ENCODE data around the gene AKR7A2. TPM values are rescaled to one million over a fixed set of nuclear protein-coding genes. Genes with fewer than 3 reads are reported as not detected.

AKR7A2 gene
- total RNA-seq, 1 donor from 2014 or later, result 44.4 TPM

GRCh38 chr1:19337289-19337688, 25.3 kb upstream of the AKR7A2 start:
- Histone ChIP-seq H3K27ac (ENCODE audit: low read depth, low read length) (no peak overlapping the region), H3K9ac (ENCODE audit: low read depth in 1 of 3, low read length in 3 of 3) (no peak overlapping the region), H3K4me1 (ENCODE audit: control insufficient read depth in 3 of 3, insufficient read depth in 3 of 3, low read length in 3 of 3) (peaks cover 6 to 12% (median 11%) of the 10 kb centered on the region in 3 donors), H3K4me3 (ENCODE audit: low read length in 3 of 3) (no peak overlapping the region), H3K9me3 (ENCODE audit: control insufficient read depth in 3 of 3, low read length in 3 of 3) (no peaks in the 10 kb centered on the region), H3K27me3 (ENCODE audit: control insufficient read depth in 3 of 3, insufficient read depth in 3 of 3, low read length in 3 of 3) (no peaks in the 10 kb centered on the region), H3K36me3 (ENCODE audit: control insufficient read depth in 3 of 3, insufficient read depth in 3 of 3, low read length in 3 of 3) (peaks cover 14 to 23% (median 19%) of the 10 kb centered on the region in 3 donors)

GRCh38 chr1:19336543-19336942, 24.6 kb upstream of the AKR7A2 start:
- H3K27me3 ChIP-seq (ENCODE audit: control insufficient read depth in 3 of 3, insufficient read depth in 3 of 3, low read length in 3 of 3), result no peaks in the 10 kb centered on the region

GRCh38 chr1:19333587-19334354, 21.8 kb upstream of the AKR7A2 start:
- H3K27ac ChIP-seq (ENCODE audit: low read depth, low read length), result no peak overlapping the region
- H3K9ac ChIP-seq (ENCODE audit: low read depth in 1 of 3, low read length in 3 of 3), result no peak overlapping the region
- peaks cover 15 to 20% (median 16%) of the 10 kb centered on the region in 3 donors for H3K36me3 ChIP-seq (ENCODE audit: control insufficient read depth in 3 of 3, insufficient read depth in 3 of 3, low read length in 3 of 3)
- no peak overlapping the region for H3K4me3 ChIP-seq (ENCODE audit: low read length in 3 of 3)
- no peaks in the 10 kb centered on the region for H3K9me3 ChIP-seq (ENCODE audit: control insufficient read depth in 3 of 3, low read length in 3 of 3)
- no peaks in the 10 kb centered on the region for H3K27me3 ChIP-seq (ENCODE audit: control insufficient read depth in 3 of 3, insufficient read depth in 3 of 3, low read length in 3 of 3)
- no peaks in the 10 kb centered on the region for H3K4me1 ChIP-seq (ENCODE audit: control insufficient read depth in 3 of 3, insufficient read depth in 3 of 3, low read length in 3 of 3)

More at GRCh38 chr1:19336543-19336942, 24.6 kb upstream of the AKR7A2 start:
- no peak overlapping the region for H3K27ac ChIP-seq (ENCODE audit: low read depth, low read length)
- no peak overlapping the region for H3K4me3 ChIP-seq (ENCODE audit: low read length in 3 of 3)
- no peaks in the 10 kb centered on the region for H3K9me3 ChIP-seq (ENCODE audit: control insufficient read depth in 3 of 3, low read length in 3 of 3)
- no peak overlapping the region for H3K9ac ChIP-seq (ENCODE audit: low read depth in 1 of 3, low read length in 3 of 3)
- peaks cover under 1 to 4% (median 3%) of the 10 kb centered on the region in 3 donors for H3K4me1 ChIP-seq (ENCODE audit: control insufficient read depth in 3 of 3, insufficient read depth in 3 of 3, low read length in 3 of 3)
- H3K36me3 ChIP-seq (ENCODE audit: control insufficient read depth in 3 of 3, insufficient read depth in 3 of 3, low read length in 3 of 3), result peaks cover 14 to 21% (median 17%) of the 10 kb centered on the region in 3 donors

GRCh38 chr1:19332832-19333231, 20.9 kb upstream of the AKR7A2 start:
- Histone ChIP-seq H3K9me3 (ENCODE audit: control insufficient read depth in 3 of 3, low read length in 3 of 3) (no peaks in the 10 kb centered on the region), H3K27ac (ENCODE audit: low read depth, low read length) (no peak overlapping the region), H3K4me3 (ENCODE audit: low read length in 3 of 3) (no peak overlapping the region), H3K9ac (ENCODE audit: low read depth in 1 of 3, low read length in 3 of 3) (no peak overlapping the region), H3K27me3 (ENCODE audit: control insufficient read depth in 3 of 3, insufficient read depth in 3 of 3, low read length in 3 of 3) (no peaks in the 10 kb centered on the region), H3K4me1 (ENCODE audit: control insufficient read depth in 3 of 3, insufficient read depth in 3 of 3, low read length in 3 of 3) (no peaks in the 10 kb centered on the region), H3K36me3 (ENCODE audit: control insufficient read depth in 3 of 3, insufficient read depth in 3 of 3, low read length in 3 of 3) (peaks cover 18 to 20% (median 18%) of the 10 kb centered on the region in 3 donors)

- Histone ChIP-seq H3K36me3 (ENCODE audit: control insufficient read depth in 3 of 3, insufficient read depth in 3 of 3, low read length in 3 of 3) (peaks cover 28 to 29% (median 28%) of the 10 kb centered on the region in 3 donors), H3K9me3 (ENCODE audit: control insufficient read depth in 3 of 3, low read length in 3 of 3) (no peaks in the 10 kb centered on the region)
Observed at GRCh38 chr1:19331262-19331878, 19.4 kb upstream of the AKR7A2 start.

GRCh38 chr1:19330449-19331135, 18.6 kb upstream of the AKR7A2 start:
- H3K4me3 ChIP-seq (ENCODE audit: low read length in 3 of 3), result no peak overlapping the region

More at GRCh38 chr1:19331262-19331878, 19.4 kb upstream of the AKR7A2 start:
- Histone ChIP-seq H3K4me3 (ENCODE audit: low read length in 3 of 3) (no peak overlapping the region), H3K27me3 (ENCODE audit: control insufficient read depth in 3 of 3, insufficient read depth in 3 of 3, low read length in 3 of 3) (no peaks in the 10 kb centered on the region), H3K9ac (ENCODE audit: low read depth in 1 of 3, low read length in 3 of 3) (no peak overlapping the region), H3K27ac (ENCODE audit: low read depth, low read length) (no peak overlapping the region), H3K4me1 (ENCODE audit: control insufficient read depth in 3 of 3, insufficient read depth in 3 of 3, low read length in 3 of 3) (no peaks in the 10 kb centered on the region)

GRCh38 chr1:19329611-19330010, 17.7 kb upstream of the AKR7A2 start:
- Histone ChIP-seq H3K4me1 (ENCODE audit: control insufficient read depth in 3 of 3, insufficient read depth in 3 of 3, low read length in 3 of 3) (no peaks in the 10 kb centered on the region), H3K36me3 (ENCODE audit: control insufficient read depth in 3 of 3, insufficient read depth in 3 of 3, low read length in 3 of 3) (peaks cover 43 to 46% (median 43%) of the 10 kb centered on the region in 3 donors), H3K27me3 (ENCODE audit: control insufficient read depth in 3 of 3, insufficient read depth in 3 of 3, low read length in 3 of 3) (no peaks in the 10 kb centered on the region), H3K4me3 (ENCODE audit: low read length in 3 of 3) (no peak overlapping the region), H3K27ac (ENCODE audit: low read depth, low read length) (no peak overlapping the region), H3K9me3 (ENCODE audit: control insufficient read depth in 3 of 3, low read length in 3 of 3) (no peaks in the 10 kb centered on the region), H3K9ac (ENCODE audit: low read depth in 1 of 3, low read length in 3 of 3) (no peak overlapping the region)

More at GRCh38 chr1:19330449-19331135, 18.6 kb upstream of the AKR7A2 start:
- Histone ChIP-seq H3K27ac (ENCODE audit: low read depth, low read length) (no peak overlapping the region), H3K9ac (ENCODE audit: low read depth in 1 of 3, low read length in 3 of 3) (no peak overlapping the region), H3K36me3 (ENCODE audit: control insufficient read depth in 3 of 3, insufficient read depth in 3 of 3, low read length in 3 of 3) (peaks cover 34 to 37% (median 35%) of the 10 kb centered on the region in 3 donors), H3K9me3 (ENCODE audit: control insufficient read depth in 3 of 3, low read length in 3 of 3) (no peaks in the 10 kb centered on the region), H3K4me1 (ENCODE audit: control insufficient read depth in 3 of 3, insufficient read depth in 3 of 3, low read length in 3 of 3) (no peaks in the 10 kb centered on the region), H3K27me3 (ENCODE audit: control insufficient read depth in 3 of 3, insufficient read depth in 3 of 3, low read length in 3 of 3) (no peaks in the 10 kb centered on the region)

GRCh38 chr1:19329188-19329587, 17.2 kb upstream of the AKR7A2 start:
- no peak overlapping the region for H3K9ac ChIP-seq (ENCODE audit: low read depth in 1 of 3, low read length in 3 of 3)
- no peak overlapping the region for H3K27ac ChIP-seq (ENCODE audit: low read depth, low read length)
- H3K36me3 ChIP-seq (ENCODE audit: control insufficient read depth in 3 of 3, insufficient read depth in 3 of 3, low read length in 3 of 3), result peaks cover 47 to 50% (median 48%) of the 10 kb centered on the region in 3 donors
- no peak overlapping the region for H3K4me3 ChIP-seq (ENCODE audit: low read length in 3 of 3)
- H3K27me3 ChIP-seq (ENCODE audit: control insufficient read depth in 3 of 3, insufficient read depth in 3 of 3, low read length in 3 of 3), result no peaks in the 10 kb centered on the region
- no peaks in the 10 kb centered on the region for H3K9me3 ChIP-seq (ENCODE audit: control insufficient read depth in 3 of 3, low read length in 3 of 3)
- no peaks in the 10 kb centered on the region for H3K4me1 ChIP-seq (ENCODE audit: control insufficient read depth in 3 of 3, insufficient read depth in 3 of 3, low read length in 3 of 3)

GRCh38 chr1:19328486-19328885, 16.5 kb upstream of the AKR7A2 start:
- no peaks in the 10 kb centered on the region for H3K9me3 ChIP-seq (ENCODE audit: control insufficient read depth in 3 of 3, low read length in 3 of 3)
- H3K27me3 ChIP-seq (ENCODE audit: control insufficient read depth in 3 of 3, insufficient read depth in 3 of 3, low read length in 3 of 3), result no peaks in the 10 kb centered on the region
- no peak overlapping the region for H3K9ac ChIP-seq (ENCODE audit: low read depth in 1 of 3, low read length in 3 of 3)
- no peak overlapping the region for H3K27ac ChIP-seq (ENCODE audit: low read depth, low read length)
- no peaks in the 10 kb centered on the region for H3K4me1 ChIP-seq (ENCODE audit: control insufficient read depth in 3 of 3, insufficient read depth in 3 of 3, low read length in 3 of 3)
- peaks cover 51 to 57% (median 52%) of the 10 kb centered on the region in 3 donors for H3K36me3 ChIP-seq (ENCODE audit: control insufficient read depth in 3 of 3, insufficient read depth in 3 of 3, low read length in 3 of 3)
- no peak overlapping the region for H3K4me3 ChIP-seq (ENCODE audit: low read length in 3 of 3)
